ENCODE measurements around the gene SMOC1. TPM values are rescaled to one million over a fixed set of nuclear protein-coding genes. Genes with fewer than 3 reads are reported as not detected.

Gene SMOC1
- total RNA-seq, 1 experiment from 2014 or later: 24.1 TPM

Other genes starting within 250 kb of the SMOC1 start
- gene SRSF5, start 112.3 kb upstream of the SMOC1 start, total RNA-seq (2014; rRNA removed; shearing (Covaris generic); ENCODE audit: low replicate concordance): 40.4 and 159 TPM in 2 replicates
- not detected in 2 replicates for gene SLC10A1, start 82.2 kb upstream of the SMOC1 start, total RNA-seq (2014; rRNA removed; shearing (Covaris generic); ENCODE audit: low replicate concordance)

All from MG63 (cell line).